H9 (cell line): ENCODE data around the gene DAB1. TPM values are rescaled to one million over a fixed set of nuclear protein-coding genes. Genes with fewer than 3 reads are reported as not detected.

Source experiments
- DNase-seq: peaks from one replicate; pipeline ENCODE4 v3.0.0-alpha.2; 2017
- H2AFZ ChIP-seq: one replicate; pipeline ENCODE4 v1.6.1; 2013; ENCODE audit warnings: mild to moderate bottlenecking, low read length, control low read depth, moderate library complexity
- H2AK5ac ChIP-seq: 2 replicates; pipeline ENCODE4 v1.6.1; 2013; ENCODE audit warnings: low read length, control low read depth, mixed read lengths; ENCODE audit not compliant: insufficient read length
- H2BK120ac ChIP-seq: one replicate; pipeline ENCODE4 v1.6.1; 2013; ENCODE audit warnings: low read depth, mild to moderate bottlenecking, low read length, control low read depth, inconsistent platforms; ENCODE audit not compliant: poor library complexity, severe bottlenecking
- H2BK12ac ChIP-seq: 2 replicates; pipeline ENCODE4 v1.6.1; 2013; ENCODE audit warnings: low read length, control low read depth, mixed read lengths, low read depth; ENCODE audit not compliant: insufficient read length
- H2BK15ac ChIP-seq: 2 replicates; pipeline ENCODE4 v1.6.1; 2013; ENCODE audit warnings: low read depth, low read length, control low read depth
- H2BK20ac ChIP-seq: one replicate; pipeline ENCODE4 v1.6.1; 2013; ENCODE audit warnings: low read depth, mild to moderate bottlenecking, low read length, control low read depth, inconsistent platforms; ENCODE audit not compliant: poor library complexity, severe bottlenecking
- H2BK5ac ChIP-seq: 2 replicates; pipeline ENCODE4 v1.6.1; 2013; ENCODE audit warnings: low read length, control low read depth, mixed read lengths; ENCODE audit not compliant: insufficient read length
- H3K14ac ChIP-seq: 2 replicates; pipeline ENCODE4 v1.6.1; 2013; ENCODE audit warnings: low read length, control low read depth; ENCODE audit not compliant: insufficient read depth
- H3K18ac ChIP-seq: 2 replicates; pipeline ENCODE4 v1.6.1; 2013; ENCODE audit warnings: low read depth, mild to moderate bottlenecking, mixed read lengths, low read length, control low read depth; ENCODE audit not compliant: insufficient read length
- H3K23ac ChIP-seq: 2 replicates; pipeline ENCODE4 v1.6.1; 2013; ENCODE audit warnings: low read length, control low read depth, mixed read lengths, low read depth; ENCODE audit not compliant: insufficient read length
- H3K23me2 ChIP-seq: 2 replicates; pipeline ENCODE4 v1.6.1; 2013; ENCODE audit warnings: low read depth, mild to moderate bottlenecking, mixed read lengths, low read length, control low read depth; ENCODE audit not compliant: insufficient read length, poor library complexity, severe bottlenecking
- H3K27ac ChIP-seq: 2 replicates; pipeline ENCODE4 v1.5.1; 2013; ENCODE audit warnings: low read length, control low read depth, mixed read lengths, low read depth; ENCODE audit not compliant: insufficient read length
- H3K27me3 ChIP-seq: 2 replicates; pipeline ENCODE4 v1.6.1; 2013; ENCODE audit warnings: low read length, control low read depth, inconsistent platforms; ENCODE audit not compliant: insufficient read depth
- H3K4ac ChIP-seq: 2 replicates; pipeline ENCODE4 v1.6.1; 2013; ENCODE audit warnings: low read depth, mild to moderate bottlenecking, control low read depth, inconsistent platforms, low read length, moderate library complexity
- H3K4me1 ChIP-seq: 2 replicates; pipeline ENCODE4 v1.6.1; 2013; ENCODE audit warnings: low read length, control low read depth, inconsistent platforms; ENCODE audit not compliant: insufficient read depth
- H3K4me2 ChIP-seq: 2 replicates; pipeline ENCODE4 v1.6.1; 2013; ENCODE audit warnings: low read length, control low read depth, mixed read lengths; ENCODE audit not compliant: insufficient read length, insufficient read depth
- H3K56ac ChIP-seq: 2 replicates; pipeline ENCODE4 v1.6.1; 2013; ENCODE audit warnings: low read depth, mild to moderate bottlenecking, mixed read lengths, low read length, control low read depth; ENCODE audit not compliant: insufficient read length
- H3K79me1 ChIP-seq: 2 replicates; pipeline ENCODE4 v1.6.1; 2013; ENCODE audit warnings: low read depth, mild to moderate bottlenecking, moderate library complexity, low read length, control low read depth, inconsistent platforms; ENCODE audit not compliant: insufficient read depth, poor library complexity, severe bottlenecking
- H3K79me2 ChIP-seq: 2 replicates; pipeline ENCODE4 v1.6.1; 2013; ENCODE audit warnings: low read length, control low read depth, inconsistent platforms; ENCODE audit not compliant: insufficient read depth
- H3K9ac ChIP-seq: 2 replicates; pipeline ENCODE4 v1.6.1; 2013; ENCODE audit warnings: low read length, control low read depth, mixed read lengths; ENCODE audit not compliant: insufficient read length; ENCODE audit errors: extremely low read depth
- H3K9me3 ChIP-seq: one replicate; pipeline ENCODE4 v1.6.1; 2013; ENCODE audit warnings: low read depth, low read length, inconsistent platforms; ENCODE audit not compliant: control insufficient read depth
- H3T11ph ChIP-seq: one replicate; pipeline ENCODE4 v1.6.1; 2013; ENCODE audit warnings: mild to moderate bottlenecking, low read length, control low read depth, inconsistent platforms
- H4K20me1 ChIP-seq: one replicate; pipeline ENCODE4 v1.6.1; 2013; ENCODE audit not compliant: control insufficient read depth, insufficient read length, insufficient read depth
- H4K5ac ChIP-seq: 2 replicates; pipeline ENCODE4 v1.6.1; 2013; ENCODE audit warnings: low read depth, mild to moderate bottlenecking, mixed read lengths, low read length, control low read depth; ENCODE audit not compliant: insufficient read length
- H4K8ac ChIP-seq: replicated peaks from 2 replicates; pipeline ENCODE4 v1.6.1; 2013; ENCODE audit warnings: low read length, control low read depth, mixed read lengths, low read depth; ENCODE audit not compliant: insufficient read length
- H4K91ac ChIP-seq: 2 replicates; pipeline ENCODE4 v1.6.1; 2013; ENCODE audit warnings: low read depth, mild to moderate bottlenecking, moderate library complexity, mixed read lengths, low read length, control low read depth; ENCODE audit not compliant: insufficient read length
- H3K27ac Mint-ChIP-seq, 3 experiments: 2 replicates in 2 of 3; 3 replicates in 1 of 3; pipeline ENCODE4 v1.8.0; 2020 to 2021; ENCODE audit warnings: mixed read lengths in 3 of 3, mild to moderate bottlenecking in 1 of 3, moderate library complexity in 1 of 3
- H3K27me3 Mint-ChIP-seq: 2 replicates; pipeline ENCODE4 v1.8.0; 2021; ENCODE audit warnings: low read depth, mild to moderate bottlenecking, moderate library complexity, mixed read lengths
- H3K36me3 Mint-ChIP-seq, 3 experiments: 2 replicates in 2 of 3; 3 replicates in 1 of 3; pipeline ENCODE4 v1.8.0; 2020 to 2021; ENCODE audit warnings: low read depth in 3 of 3, mixed read lengths in 3 of 3; ENCODE audit not compliant: insufficient read depth in 1 of 3
- H3K4me1 Mint-ChIP-seq, 2 experiments: 2 replicates each; pipeline ENCODE4 v1.8.0; 2020; ENCODE audit warnings: mixed read lengths in 2 of 2
- H3K4me3 Mint-ChIP-seq, 2 experiments: 2 replicates in 1 of 2; 3 replicates in 1 of 2; pipeline ENCODE4 v1.8.0; 2020 to 2021; ENCODE audit warnings: mild to moderate bottlenecking in 2 of 2, mixed read lengths in 2 of 2, moderate library complexity in 1 of 2
- H3K9me3 Mint-ChIP-seq, 2 experiments: 2 replicates in 1 of 2; 3 replicates in 1 of 2; pipeline ENCODE4 v1.8.0; 2020; ENCODE audit warnings: mild to moderate bottlenecking in 2 of 2, mixed read lengths in 2 of 2, moderate library complexity in 1 of 2
- CTCF ChIP-seq: fragments of 200-600 bp; sonication (generic); conservative IDR thresholded peaks from 3 replicates; pipeline ENCODE4 v1.8.0; 2021; ENCODE audit warnings: antibody characterized with exemption, mild to moderate bottlenecking
- WGBS: extraction: QIAGEN DNeasy Blood & Tissue Kit; methylation state at CpG from one replicate; pipeline ENCODE4 v1.1.7; 2013; ENCODE audit warnings: missing lambda C conversion rate, low lambda C conversion rate, mixed read lengths; ENCODE audit not compliant: insufficient read length; ENCODE audit errors: extremely low coverage; 5-methylcytosine and 5-hydroxymethylcytosine counted together
- total RNA-seq: library from RNA; stranded (reverse); gene quantifications from 2 replicates; pipeline ENCODE4 v1.2.1, GENCODE V29; 2021

The DAB1 gene
- total RNA-seq, 1 experiment from 2014 or later = 9.3 TPM

GRCh38 chr1:57018119-57018518 is 405.7 kb downstream of the DAB1 start:
- TF ChIP-seq CTCF = no peak; the same call in 2 of the 3 replicates

More at GRCh38 chr1:57018119-57018518, 405.7 kb downstream of the DAB1 start:
- no peak overlapping the region for H2AK5ac ChIP-seq
- H2BK5ac ChIP-seq = no peak overlapping the region
- no peak overlapping the region for H3K9ac ChIP-seq
- WGBS = no CpG with 5 or more reads among the region's 2 CpGs
- H3K4ac ChIP-seq = no peak overlapping the region
- Mint-ChIP-seq H3K9me3 (no peaks in the 10 kb centered on the region), H3K4me1 (peaks cover 10 to 15% of the 10 kb centered on the region in 2 experiments), H3K36me3 (no peaks in the 10 kb centered on the region; a peak in 1 of 7 replicates), H3K27ac (no peak overlapping the region), H3K4me3 (no peak overlapping the region), H3K27me3 (no peaks in the 10 kb centered on the region; the same call in 1 of the 2 replicates)
- no peak overlapping the region for H4K91ac ChIP-seq
- H4K20me1 ChIP-seq = no peaks in the 10 kb centered on the region
- H3K9me3 ChIP-seq = no peaks in the 10 kb centered on the region
- H2BK12ac ChIP-seq = no peak overlapping the region
- H4K5ac ChIP-seq = no peak overlapping the region
- H3K4me2 ChIP-seq = no peak overlapping the region
- H2BK15ac ChIP-seq = no peak overlapping the region
- no peak overlapping the region for H4K8ac ChIP-seq
- no peak overlapping the region for H2BK120ac ChIP-seq
- H3K79me1 ChIP-seq = no peaks in the 10 kb centered on the region
- no peak overlapping the region for H3K56ac ChIP-seq
- H3T11ph ChIP-seq = no peak overlapping the region
- H3K27ac ChIP-seq = no peak overlapping the region
- H2BK20ac ChIP-seq = no peak overlapping the region
- no peaks in the 10 kb centered on the region for H3K79me2 ChIP-seq
- no peak overlapping the region for H2AFZ ChIP-seq
- no peaks in the 10 kb centered on the region for H3K27me3 ChIP-seq
- no peak overlapping the region for H3K14ac ChIP-seq
- H3K18ac ChIP-seq = no peak overlapping the region
- no peak overlapping the region for H3K23ac ChIP-seq
- peaks cover 4% of the 10 kb centered on the region; the same call in 1 of the 2 replicates for H3K4me1 ChIP-seq
- DNase-seq = no peak
- H3K23me2 ChIP-seq = no peaks in the 10 kb centered on the region
